ENCODE measurements around the gene LSS.

The LSS gene

GRCh38 chr21:46168659-46169386, 59.8 kb downstream of the LSS start:
- DNase-seq (ENCODE audit: low read depth) = no peak

- DNase-seq (ENCODE audit: low read depth) = no peak
These were observed 60.3 kb downstream of the LSS start for GRCh38 chr21:46168238-46168637.

GRCh38 chr21:46165098-46165497, 63.5 kb downstream of the LSS start:
- DNase-seq (ENCODE audit: low read depth) = no peak

- DNase-seq (ENCODE audit: low read depth) = no peak
These were observed 65.2 kb downstream of the LSS start for GRCh38 chr21:46163380-46163779.

GRCh38 chr21:46161633-46162592, 66.7 kb downstream of the LSS start:
- DNase-seq (ENCODE audit: low read depth) = no peak

- DNase-seq (ENCODE audit: low read depth) = no peak
These were observed 67.5 kb downstream of the LSS start for GRCh38 chr21:46160907-46161632.

GRCh38 chr21:46160657-46160906, 68.0 kb downstream of the LSS start:
- no peak for DNase-seq (ENCODE audit: low read depth)

GRCh38 chr21:46159841-46160656, 68.5 kb downstream of the LSS start:
- no peak for DNase-seq (ENCODE audit: low read depth)

GRCh38 chr21:46159390-46159789, 69.2 kb downstream of the LSS start:
- DNase-seq (ENCODE audit: low read depth) = no peak

GRCh38 chr21:46158666-46159300, 69.8 kb downstream of the LSS start:
- no peak for DNase-seq (ENCODE audit: low read depth)

- no peak for DNase-seq (ENCODE audit: low read depth)
These were observed 70.6 kb downstream of the LSS start for GRCh38 chr21:46157987-46158451.

- DNase-seq (ENCODE audit: low read depth) = no peak
These were observed 71.1 kb downstream of the LSS start for GRCh38 chr21:46157396-46157986.

- DNase-seq (ENCODE audit: low read depth) = no peak
These were observed 71.9 kb downstream of the LSS start for GRCh38 chr21:46156678-46157077.

GRCh38 chr21:46156378-46156645, 72.3 kb downstream of the LSS start:
- DNase-seq (ENCODE audit: low read depth) = no peak

- DNase-seq (ENCODE audit: low read depth) = no peak
These were observed 72.8 kb downstream of the LSS start, which contains the start of gene FTCD for GRCh38 chr21:46155514-46156377. Gene FTCD, minus strand, starts transcription at chr21:46155579. Its CDS starts 56 bp downstream, at chr21:46155523.

- no peak for DNase-seq (ENCODE audit: low read depth)
These were observed 73.5 kb downstream of the LSS start for GRCh38 chr21:46154955-46155513.

GRCh38 chr21:46154155-46154954, 74.2 kb downstream of the LSS start:
- DNase-seq (ENCODE audit: low read depth) = no peak

GRCh38 chr21:46153247-46154154, 75.1 kb downstream of the LSS start:
- DNase-seq (ENCODE audit: low read depth) = peak; percentile 20

Measured in T follicular helper cell (primary cell).